GM12874 (cell line): Measurements from ENCODE around the gene ILKAP.

Source experiments
- CTCF ChIP-seq: IDR thresholded peaks from 2 replicates; pipeline ENCODE4 v1.5.1; 2011; ENCODE audit warnings: low read depth, mild to moderate bottlenecking, control low read depth, low read length, moderate library complexity; ENCODE audit not compliant: insufficient read depth

The ILKAP gene

GRCh38 chr2:238123218-238123971 is 80.1 kb downstream of the ILKAP start:
- TF ChIP-seq CTCF, result no peak

GRCh38 chr2:238122287-238123217 is 80.9 kb downstream of the ILKAP start:
- TF ChIP-seq CTCF, result no peak

- no peak for TF ChIP-seq CTCF
These were observed 81.8 kb downstream of the ILKAP start for GRCh38 chr2:238121511-238122286.

- no peak for TF ChIP-seq CTCF
These were observed 82.8 kb downstream of the ILKAP start for GRCh38 chr2:238120463-238121298.
